Right renal cortex interstitium (tissue), 3 donors: ENCODE results near the gene DNAJC16. TPM values are rescaled to one million over a fixed set of nuclear protein-coding genes. Genes with fewer than 3 reads are reported as not detected.
A peak's percentile ranks its signal among the peaks of the same experiment; 100 is the strongest.
"Not testable (repeated sequence)": the region's sequence is repeated elsewhere in the genome, so short reads cannot be mapped to it uniquely, and the experiment has no call there.

Experiments used
- DNase-seq, 3 donors: peaks; one replicate each; pipeline ENCODE4 v3.0.0-alpha.2; 2013; ENCODE audit warnings: low read depth in 3 of 3, low spot score in 2 of 3
- polyA plus RNA-seq, 3 donors: library from polyadenylated mRNA; unstranded; fragments of 120-200 nt; gene quantifications; one replicate each; pipeline ENCODE4 v1.2.1, GENCODE V29; 2013; ENCODE audit not compliant: insufficient read length in 3 of 3

The DNAJC16 gene
- polyA plus RNA-seq, result 10 to 100 TPM; 30.1 to 34.0 (median 32.1) TPM

DNA sequence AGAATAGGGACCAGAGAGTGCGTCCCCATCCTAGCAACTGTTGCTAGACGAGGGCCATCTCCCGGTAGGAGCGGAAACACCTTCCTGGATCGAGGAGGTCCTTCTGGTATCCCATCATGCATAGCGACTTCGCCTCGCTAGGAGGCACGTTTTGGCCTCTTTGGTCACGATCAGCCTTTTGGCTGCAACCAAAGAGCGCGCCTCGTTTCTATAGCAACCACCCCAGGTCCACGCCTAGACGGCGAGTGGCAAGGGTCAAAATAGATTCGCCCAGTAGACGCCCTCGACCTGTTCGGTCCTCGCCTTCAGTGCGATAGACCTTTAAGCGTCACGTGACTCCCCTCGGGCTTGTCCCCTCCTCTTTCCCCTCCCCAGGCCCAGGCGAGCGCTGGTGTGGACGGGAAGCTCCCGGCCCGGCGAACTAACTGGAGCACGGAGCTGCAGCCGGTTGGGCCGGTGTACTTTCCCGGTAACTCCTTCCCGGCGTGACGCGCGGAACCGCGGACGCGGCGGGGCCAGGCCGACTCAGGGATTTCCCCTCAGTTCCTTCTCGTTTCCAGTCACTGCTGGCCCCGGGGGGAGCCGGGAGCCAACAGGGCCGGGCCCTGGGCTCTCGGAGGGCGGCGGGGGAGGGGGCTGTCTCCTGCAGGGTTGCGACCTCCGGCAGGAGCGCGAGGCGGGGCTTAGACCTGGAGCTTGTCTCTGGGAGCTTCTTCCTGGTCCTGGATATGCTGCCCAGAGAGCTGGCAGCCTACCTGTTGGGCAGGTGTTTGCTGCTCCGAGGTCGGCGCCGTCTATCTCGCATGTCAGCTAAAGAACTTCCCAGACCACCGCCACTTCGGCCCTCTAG is at the start of gene DNAJC16:
TSS of gene DNAJC16 (plus strand) at position 359 of the 850 bp plus-strand sequence. CDS start 2,258 bp downstream, outside the sequence.
- DNase-seq, result peak; percentile 100

DNA sequence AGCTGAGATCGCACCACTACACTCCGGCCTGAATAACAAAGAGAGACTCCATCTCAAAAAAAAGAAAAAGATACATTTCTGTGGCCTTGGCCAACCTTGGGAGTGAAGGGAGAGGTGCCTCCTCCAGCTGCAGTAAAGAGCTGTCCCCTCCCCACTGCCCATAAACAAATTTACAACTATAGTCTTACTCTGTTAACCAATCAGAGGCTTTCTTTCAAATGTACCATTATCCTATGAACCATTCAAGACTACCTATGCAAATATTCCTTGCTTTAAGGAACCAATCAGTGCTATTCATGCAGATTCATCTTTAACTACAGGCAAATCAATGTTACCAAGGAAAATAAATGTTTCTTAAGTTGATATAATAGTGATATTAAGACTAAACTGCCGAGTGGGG is 49.7 kb upstream of the DNAJC16 start:
- DNase-seq, result no peak

- DNase-seq, result no peak
These were observed 48.9 kb upstream of the DNAJC16 start for GRCh38 chr1:15477646-15478212.

DNA sequence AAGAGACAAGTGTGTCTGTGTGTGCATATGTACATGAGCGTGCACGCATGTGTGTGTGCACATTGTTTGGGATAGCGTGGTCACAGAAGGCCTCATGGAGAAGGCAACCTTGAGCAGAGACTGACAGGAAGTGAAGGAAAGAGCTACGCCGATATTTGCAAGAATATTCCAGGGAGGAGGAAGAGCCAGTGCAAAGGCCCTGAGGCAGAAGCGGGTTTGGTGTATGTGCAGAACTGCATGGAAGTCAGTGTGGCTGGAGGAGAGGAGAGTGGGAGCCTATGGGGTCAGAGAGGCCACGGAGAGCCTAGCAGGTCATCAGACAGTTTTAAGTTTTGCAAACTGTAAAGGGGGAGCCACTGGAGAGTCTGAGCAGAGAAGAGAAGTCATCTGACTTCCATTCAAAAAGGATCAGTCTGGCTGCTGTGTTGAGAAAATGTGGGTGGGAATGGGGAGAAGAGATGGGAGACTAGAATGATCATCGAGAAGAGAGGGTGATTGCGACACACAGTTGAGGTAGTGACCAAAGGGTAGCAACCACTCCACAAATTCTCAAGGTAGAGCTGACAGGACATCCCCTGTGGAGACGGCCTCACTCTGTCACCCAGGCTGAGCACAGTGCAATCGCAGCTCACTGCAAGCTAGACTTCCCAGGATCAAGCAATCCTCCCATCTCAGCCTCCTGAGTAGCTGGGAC is 46.8 kb upstream of the DNAJC16 start:
- DNase-seq, result no peak

GRCh38 chr1:15482455-15482854 is 44.2 kb upstream of the DNAJC16 start:
- not testable (repeated sequence) for DNase-seq

DNA sequence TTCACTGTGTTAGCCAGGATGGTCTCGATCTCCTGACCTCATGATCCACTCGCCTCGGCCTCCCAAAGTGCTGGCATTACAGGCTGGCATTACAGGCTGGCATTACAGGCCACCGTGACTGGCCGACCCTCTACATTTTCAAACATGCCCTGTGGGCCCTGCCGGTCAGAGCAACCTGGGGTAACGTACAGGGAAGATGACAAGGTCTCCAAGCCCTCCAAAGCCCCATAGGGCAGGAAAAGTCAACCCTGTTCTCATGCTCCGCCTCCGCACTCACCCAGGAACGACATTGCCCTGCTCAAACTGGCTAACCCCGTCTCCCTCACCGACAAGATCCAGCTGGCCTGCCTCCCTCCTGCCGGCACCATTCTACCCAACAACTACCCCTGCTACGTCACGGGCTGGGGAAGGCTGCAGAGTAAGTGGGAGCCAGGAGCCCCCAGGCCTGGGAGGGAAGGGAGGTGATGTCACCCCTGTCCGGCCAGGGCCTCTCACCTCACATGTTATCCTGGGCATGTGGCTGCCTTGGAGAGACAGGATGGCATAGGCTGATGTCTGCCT is 43.6 kb upstream of the DNAJC16 start:
- DNase-seq, result not testable (repeated sequence)

DNA sequence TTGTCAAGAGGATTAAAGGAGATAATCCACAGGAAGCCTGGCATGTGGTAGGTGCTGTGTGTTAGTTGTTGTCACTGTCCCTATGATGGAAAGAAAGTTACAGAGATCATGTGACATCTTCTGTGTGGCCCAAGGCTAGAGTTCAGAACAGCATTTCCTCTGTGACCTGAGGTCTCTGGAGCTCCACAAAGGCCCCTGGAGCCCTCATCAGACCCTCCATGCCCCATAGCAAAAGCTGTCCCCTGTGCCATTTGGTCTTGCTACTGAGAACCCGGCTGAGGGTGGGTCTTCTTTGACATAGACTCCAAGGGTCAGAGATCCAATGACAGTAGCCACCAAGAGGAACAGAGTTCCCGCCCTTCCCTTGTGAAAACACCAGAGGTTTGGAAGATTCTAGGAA is 42.7 kb upstream of the DNAJC16 start:
- DNase-seq, result no peak

- DNase-seq, result not testable (repeated sequence)
These were observed 42.2 kb upstream of the DNAJC16 start for GRCh38 chr1:15484443-15484842.

DNA sequence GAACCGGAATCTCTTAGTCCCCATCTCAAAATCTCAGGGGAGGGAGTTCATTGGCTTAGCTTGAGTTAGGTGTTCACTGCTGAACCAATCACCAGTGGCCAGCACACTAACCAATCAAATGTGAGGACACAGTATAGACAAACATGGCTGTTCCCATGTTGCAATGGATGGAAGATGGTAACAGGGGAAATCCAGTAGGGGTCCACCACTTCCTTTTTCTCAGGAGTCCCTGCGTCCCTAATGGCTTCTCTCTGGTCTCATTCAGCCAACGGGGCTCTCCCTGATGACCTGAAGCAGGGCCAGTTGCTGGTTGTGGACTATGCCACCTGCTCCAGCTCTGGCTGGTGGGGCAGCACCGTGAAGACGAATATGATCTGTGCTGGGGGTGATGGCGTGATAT is 41.0 kb upstream of the DNAJC16 start:
- no peak for DNase-seq

- not testable (repeated sequence) for DNase-seq
These were observed 39.6 kb upstream of the DNAJC16 start for GRCh38 chr1:15486844-15487610.

DNA sequence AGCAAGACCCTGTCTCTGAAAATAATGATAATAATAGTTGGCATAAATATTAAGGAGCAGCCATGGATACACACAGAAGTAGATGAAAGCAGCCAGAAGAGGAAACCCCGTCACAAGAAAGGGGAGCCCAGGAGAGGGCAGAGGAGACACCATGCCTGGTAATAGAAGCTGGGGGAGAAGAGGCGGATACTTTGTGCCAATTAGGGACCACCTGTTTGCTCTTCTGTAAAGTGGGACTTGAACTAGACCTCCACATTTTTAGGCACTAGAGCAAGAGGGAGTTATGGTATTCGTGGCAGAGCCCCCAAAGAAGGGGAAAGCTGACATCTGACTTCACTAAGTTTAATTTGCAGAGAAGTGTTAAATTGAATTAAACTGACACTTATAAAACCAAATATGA is 38.3 kb upstream of the DNAJC16 start:
- no peak for DNase-seq

DNA sequence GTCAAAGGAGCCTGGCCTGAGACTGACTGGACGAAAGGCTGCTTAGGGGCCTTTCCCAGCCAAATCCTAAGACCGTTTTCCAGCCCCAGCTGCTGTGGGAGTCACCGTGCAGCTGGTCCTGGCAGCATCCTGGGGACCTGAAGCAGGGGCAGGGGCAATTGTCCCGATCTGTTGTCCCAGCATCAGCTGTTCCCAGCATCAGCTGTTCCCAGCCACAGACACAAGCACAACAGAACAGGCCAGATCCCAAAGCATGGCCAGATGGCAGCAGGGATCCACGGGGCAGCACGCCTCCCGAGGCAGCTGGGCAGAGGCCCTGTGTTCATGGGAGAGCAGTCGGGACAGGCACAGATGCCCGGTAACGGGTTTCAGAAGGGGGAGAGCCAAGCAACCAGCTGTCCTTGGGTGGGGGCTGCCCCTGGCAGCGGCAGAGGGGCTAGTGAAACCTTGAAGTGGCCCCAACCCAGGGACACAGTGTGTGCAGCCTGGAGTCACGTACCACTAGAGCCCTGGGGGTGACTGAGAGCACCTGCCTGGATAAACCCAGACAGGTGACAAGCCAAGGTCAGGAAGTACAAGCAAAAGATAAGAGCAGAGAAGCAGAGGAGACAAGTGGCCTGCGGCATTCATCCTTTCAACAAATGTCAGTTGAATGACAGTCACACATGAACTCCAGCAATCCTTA is 37.5 kb upstream of the DNAJC16 start:
- DNase-seq, result no peak

GRCh38 chr1:15491010-15491409 is 35.6 kb upstream of the DNAJC16 start:
- DNase-seq, result not testable (repeated sequence)

GRCh38 chr1:15492596-15492995 is 34.1 kb upstream of the DNAJC16 start:
- DNase-seq, result no peak

DNA sequence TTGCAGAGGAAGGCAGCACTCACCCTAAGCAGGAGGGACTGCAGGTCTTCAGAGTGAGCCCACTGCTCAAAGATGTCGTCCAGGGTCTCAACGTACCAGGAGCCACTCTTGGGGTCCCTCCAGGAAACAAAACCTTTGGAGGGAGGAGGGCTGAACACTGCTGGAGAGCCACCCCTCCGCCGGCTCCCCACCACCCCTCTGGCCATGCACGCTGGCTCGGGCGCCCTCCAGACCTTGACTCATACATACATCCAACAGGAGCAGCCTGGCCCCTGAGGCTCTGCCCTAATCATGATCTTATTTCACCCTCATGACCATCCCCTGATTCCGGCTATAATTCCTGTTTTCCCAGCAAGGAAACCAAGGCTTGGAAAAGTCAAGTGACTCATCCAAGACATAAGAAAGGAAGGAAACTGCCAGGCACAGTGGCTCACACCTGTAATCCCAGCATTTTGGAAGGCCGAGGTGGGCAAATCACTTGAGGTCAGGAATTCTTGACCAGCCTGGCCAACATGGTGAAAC is 32.7 kb upstream of the DNAJC16 start:
- no peak for DNase-seq

- no peak for DNase-seq
These were observed 26.2 kb upstream of the DNAJC16 start for GRCh38 chr1:15500184-15501178.

DNA sequence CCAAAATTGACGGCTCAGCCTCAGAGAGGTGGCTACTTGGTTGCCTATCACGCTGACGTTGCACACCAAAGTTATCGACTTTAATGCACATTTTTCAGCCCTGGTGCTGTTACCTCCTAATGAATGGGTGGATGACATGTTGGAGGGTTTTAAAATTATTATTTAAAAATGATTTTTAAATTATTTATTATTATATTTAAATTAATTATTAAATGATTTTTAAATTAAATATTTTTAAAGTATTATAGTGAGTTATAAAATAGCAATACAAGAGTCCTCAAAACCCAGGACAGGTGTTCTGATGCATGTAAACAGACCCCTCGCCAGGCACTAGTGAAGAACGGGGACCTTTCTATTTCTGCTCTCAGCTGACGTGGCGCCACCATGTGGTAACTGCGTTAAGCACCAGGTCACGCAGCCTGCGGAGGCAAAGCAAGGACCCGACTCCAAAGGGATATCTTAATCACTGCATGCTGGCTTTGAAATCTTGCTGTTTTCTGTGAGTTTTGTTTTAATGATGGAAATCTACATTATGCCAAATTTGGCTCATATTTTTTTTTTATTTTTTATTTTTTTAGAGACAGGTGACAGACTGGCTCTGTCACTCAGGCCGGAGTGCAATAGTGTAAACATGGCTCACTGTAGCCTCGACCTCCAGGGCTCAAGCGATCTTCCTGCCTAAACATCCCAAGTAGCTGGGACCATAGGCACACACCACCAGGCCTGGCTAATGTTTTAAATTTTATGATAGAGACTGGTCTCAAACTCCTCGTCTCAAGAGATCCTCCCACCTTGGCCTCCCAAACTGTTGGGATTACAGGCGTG is 25.2 kb upstream of the DNAJC16 start:
- no peak for DNase-seq

DNA sequence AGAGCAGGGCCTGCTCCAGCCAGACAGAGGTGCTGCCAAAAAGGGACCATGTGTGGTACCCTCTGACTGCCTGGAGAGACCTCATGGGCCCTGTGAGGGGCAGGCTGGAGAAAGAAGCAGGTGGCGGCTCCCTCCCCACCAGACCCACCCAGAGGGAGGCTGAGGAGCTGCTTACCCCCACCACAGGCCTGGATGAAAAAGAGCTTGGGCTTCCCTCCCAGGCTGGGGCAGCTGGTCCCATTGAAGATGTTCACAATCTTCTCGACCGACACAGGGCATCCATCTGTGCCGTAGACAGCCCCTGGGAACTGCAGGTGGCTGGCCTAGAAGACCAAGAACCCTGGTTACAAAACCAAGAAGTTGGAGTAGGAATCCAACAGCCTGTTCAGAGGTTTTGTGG is 22.2 kb upstream of the DNAJC16 start:
- DNase-seq, result no peak
